Ammon's horn (tissue), 1 donor: ENCODE measurements around the gene SCML1.

Experiments
- DNase-seq: peaks from one replicate; pipeline ENCODE4 v3.0.0-alpha.2; 2016; ENCODE audit warnings: low spot score

The SCML1 gene, protein sequence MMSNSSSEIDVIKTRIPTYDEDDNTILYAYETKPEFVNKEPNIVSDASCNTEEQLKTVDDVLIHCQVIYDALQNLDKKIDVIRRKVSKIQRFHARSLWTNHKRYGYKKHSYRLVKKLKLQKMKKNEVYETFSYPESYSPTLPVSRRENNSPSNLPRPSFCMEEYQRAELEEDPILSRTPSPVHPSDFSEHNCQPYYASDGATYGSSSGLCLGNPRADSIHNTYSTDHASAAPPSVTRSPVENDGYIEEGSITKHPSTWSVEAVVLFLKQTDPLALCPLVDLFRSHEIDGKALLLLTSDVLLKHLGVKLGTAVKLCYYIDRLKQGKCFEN

DNA sequence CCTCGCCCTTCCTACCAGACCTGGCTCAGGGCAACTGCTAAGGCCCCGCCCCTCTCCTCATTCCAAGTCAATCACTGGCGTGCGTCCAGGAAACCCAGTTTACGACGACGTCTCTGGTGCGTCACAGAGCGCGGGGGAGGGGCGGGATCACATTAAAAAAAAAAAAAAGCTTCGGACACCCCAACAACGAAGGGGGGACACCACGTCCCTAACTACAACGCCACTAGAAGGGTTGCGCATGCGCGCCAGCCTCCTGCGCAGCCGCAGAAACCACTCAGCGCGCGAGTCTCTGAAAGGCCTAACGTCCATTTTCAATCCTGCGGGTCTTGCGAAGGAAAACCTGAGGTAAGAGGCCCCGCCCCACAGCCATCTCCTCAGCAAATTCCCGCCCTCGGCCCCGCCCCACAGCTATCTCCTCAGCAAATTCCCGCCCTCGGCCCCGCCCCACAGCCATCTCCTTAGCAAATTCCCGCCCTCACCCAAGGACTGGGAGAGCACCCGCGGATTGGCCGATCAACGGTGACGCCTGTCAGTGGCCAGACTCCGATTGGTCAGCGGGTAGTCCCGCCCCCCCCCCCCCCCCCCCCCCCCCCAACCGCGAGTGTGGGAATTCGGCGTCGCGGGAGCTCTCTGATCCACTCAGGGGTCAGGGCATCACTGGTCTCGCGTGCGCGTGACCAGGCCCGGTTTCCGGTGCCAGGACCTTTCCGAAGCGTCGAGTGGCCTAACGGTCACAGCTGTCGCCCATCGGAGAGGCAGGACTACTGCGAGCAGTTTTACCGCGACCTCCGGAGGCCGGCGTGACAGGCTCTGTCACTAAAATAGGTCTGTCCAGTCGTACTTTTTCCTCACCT lies at the start of gene SCML1:
Gene SCML1, plus strand, starts transcription at position 638 of the 854 bp plus-strand sequence. CDS start 6,694 bp downstream, outside the sequence.
- DNase-seq, result peak; percentile 95

DNA sequence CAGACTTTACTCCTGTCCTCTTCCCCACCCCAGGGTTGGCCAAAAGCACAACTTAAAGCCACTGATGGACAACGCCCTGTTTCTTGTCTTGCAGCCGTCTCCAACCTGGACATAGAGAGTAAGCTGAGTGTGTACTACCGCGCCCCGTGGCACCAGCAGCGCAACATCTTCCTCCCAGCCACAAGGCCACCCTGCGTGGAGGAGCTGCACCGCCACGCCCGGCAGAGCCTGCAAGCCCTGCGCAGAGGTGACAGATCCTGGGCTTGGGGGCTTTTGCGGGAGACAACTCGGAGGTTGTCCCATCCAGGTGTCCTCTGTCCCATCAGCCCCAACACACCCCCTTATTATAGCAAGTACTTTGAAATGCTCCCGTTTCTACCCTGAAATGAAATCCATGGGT lies 49.6 kb upstream of the SCML1 start:
- no peak for DNase-seq

DNA sequence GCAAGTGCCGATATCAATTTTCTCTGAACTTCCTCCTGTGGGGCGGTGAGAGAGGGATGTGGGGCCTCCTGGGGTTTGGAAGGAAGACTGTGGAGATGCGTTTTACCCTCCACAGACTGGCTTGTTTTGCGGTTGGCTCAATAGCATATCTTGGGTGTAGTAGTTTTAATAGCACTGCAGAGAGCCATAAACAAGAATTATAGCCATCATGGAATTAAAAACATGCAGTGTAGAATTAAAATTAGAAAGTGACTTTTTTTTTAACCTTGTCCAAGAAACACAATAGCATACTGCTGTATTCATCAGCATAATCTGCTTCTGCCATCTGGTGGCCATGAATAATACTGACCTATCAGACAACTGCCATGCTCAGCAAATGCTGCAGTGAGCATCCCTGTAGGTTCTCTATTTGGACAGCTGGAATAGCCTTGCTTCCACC lies 47.3 kb upstream of the SCML1 start:
- DNase-seq, result peak; percentile 81

DNA sequence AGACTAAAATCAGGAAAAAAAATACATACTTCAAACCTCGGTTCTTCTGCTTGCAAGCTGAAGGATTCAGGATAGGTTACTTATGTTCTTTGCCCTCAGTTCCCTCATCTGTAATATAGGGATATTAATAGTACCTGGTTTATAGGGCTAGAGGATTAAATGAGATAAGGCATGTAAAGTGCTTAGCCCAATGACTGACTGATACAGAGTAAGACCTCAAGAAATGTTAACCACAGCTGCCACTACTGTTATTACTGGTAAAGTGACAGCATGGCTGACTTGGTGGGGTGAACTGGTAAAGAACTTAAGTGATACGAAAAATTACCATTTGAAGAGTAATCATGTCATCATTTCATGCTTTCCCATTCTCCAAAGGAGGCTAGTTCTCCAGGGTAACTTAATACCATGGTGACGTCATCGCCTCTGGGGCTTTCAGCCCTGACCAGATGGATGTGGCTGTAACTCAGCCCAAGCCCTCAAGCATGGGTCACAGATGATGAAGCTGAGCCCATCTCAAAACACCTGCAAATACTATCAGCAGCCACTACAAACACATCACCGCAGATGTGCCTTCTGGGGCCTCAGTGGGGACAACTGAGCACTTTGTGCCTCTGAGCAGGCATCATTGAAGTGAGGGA lies 44.5 kb upstream of the SCML1 start:
- DNase-seq, result no peak

- peak; percentile 4 for DNase-seq
Measured at GRCh38 chrX:17697191-17697590, 40.1 kb upstream of the SCML1 start.

GRCh38 chrX:17700976-17701375 lies 36.3 kb upstream of the SCML1 start:
- DNase-seq, result no peak

GRCh38 chrX:17703201-17703600 lies 34.1 kb upstream of the SCML1 start:
- no peak for DNase-seq

DNA sequence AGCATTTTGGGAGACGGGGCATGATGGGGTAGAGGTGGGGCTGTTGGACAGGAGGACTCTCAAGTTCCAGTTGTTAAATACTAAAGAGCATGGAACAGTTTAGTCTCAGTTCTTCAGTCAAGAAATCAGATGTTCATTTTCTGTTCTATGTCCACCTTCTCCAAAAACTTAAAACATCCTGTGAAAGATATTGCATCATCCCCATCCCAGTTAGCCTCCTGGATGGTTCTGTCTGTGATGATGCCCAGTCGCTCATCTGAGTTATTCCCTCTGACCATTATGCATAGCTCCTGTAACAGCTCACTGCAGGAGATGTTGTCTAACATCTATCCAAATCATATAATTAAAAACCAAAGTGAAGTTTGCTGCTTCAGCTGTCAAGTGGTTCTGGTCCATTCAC lies 32.1 kb upstream of the SCML1 start:
- no peak for DNase-seq

- DNase-seq, result no peak
Measured at GRCh38 chrX:17706676-17707075, 30.6 kb upstream of the SCML1 start.

GRCh38 chrX:17707731-17708130 lies 29.6 kb upstream of the SCML1 start:
- no peak for DNase-seq

DNA sequence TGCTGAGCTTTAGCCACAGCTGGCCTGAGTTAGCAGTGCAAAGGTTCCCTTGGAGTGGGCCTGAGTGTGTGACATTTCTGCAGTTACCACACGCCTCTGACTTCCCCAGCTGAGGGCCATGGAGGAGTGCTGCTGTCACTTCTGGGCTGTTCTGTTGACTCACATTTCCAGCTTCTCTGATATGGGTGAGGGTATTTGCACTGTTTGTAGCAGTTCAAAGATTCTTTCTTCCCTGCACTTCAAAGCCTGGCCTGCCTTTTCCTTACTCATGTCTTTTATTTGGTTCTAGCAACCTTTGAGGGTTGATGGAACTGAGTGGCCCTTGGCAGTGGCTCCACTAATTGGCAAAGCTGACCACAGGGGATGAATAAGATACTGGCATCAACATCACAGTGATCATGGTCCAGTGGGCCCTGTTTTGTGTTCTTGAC lies 26.4 kb upstream of the SCML1 start:
- DNase-seq, result peak; percentile 22

DNA sequence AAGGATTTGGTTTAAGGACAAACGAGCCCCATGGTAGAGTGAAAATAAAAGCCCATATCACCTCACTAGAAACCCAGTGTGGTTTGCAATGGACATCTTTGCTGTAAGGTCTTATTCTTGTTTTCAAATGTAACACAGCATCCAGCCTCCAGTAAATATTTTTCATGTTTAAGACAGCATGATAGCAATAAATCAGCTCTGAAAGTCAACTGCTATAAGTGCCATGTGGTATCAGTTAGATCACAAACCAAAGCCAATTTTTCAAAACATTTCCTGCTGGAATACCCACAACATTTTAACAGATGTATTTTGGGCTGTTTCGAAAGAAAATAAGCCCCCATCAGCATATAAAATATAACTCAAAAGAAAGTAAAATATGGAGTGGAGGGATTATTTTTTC lies 24.0 kb upstream of the SCML1 start:
- no peak for DNase-seq

DNA sequence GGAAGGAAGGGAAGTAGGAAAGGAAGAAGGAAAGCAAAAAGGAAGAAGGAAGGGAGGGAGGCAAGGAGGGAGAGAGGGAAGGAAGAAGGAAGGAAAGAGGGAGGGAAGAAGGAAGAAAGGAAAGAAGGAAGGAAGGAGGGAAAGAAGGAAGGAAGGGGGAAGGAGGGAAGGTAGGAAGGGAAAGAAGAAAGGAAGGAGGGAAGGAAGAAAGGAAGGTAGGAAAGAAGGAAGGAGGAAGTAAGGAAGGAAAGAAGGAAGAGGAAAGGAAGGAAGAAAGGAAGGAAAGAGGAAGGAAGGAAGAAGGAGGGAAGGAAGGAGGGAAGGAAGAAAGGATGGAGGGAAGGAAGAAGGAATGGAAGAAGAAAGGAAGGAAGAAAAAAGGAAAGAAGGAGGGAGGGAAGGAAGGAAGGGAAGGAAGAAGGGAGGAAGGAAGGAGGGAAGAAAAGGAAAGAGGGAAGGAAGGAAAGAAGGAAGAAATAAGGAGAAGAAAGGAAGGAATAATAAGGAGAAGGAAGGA lies 18.6 kb upstream of the SCML1 start:
- DNase-seq, result no peak

GRCh38 chrX:17719711-17720110 lies 17.6 kb upstream of the SCML1 start:
- DNase-seq, result no peak

DNA sequence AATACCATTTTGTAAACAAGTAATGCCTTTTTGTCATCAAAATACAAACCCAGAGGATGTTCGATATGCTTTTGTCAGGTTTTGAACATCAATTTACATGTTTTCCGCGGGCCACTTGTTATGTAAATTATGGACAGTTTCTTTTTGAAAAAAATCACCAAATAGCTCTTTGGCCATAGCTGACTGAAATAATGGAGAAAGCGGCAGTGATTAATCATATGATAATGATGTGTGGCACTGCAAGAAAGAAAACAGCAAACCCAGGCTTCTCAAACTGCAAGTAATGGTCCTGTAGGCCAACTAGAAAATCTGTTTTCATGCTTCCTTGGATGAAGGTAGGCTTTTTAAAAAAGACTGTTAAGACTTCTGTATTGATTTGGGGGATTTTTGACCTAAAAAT lies 15.6 kb upstream of the SCML1 start:
- no peak for DNase-seq

- no peak for DNase-seq
Measured at GRCh38 chrX:17725181-17725580, 12.1 kb upstream of the SCML1 start.

DNA sequence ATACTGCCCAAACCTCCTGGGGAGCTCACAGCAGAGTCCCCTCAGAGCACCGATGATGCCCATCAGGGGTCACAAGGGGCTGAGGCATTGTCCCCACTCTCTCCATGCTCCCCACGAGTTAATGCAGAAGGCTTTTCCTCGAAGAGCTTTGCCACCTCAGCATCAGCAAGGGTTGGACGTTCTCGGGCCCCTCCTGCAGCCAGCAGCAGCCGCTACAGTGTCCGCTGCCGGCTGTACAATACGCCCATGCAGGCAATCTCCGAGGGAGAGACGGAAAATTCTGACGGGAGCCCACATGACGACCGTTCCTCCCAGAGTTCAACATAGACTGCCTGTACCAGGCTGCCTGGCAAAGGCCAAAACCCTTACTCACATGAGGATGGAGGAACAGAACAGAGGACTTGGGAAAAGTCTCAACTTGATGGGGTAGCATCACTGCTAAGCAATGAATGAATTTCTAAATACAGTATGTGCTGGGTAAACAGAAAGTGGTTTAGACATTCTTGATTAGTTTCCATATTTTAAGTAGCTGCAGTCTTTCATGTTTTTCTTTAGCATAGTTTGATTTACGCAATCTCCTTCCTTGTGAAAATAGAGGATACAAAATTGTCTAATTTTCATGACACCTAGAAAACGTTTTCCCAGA lies 5.0 kb upstream of the SCML1 start:
- no peak for DNase-seq

DNA sequence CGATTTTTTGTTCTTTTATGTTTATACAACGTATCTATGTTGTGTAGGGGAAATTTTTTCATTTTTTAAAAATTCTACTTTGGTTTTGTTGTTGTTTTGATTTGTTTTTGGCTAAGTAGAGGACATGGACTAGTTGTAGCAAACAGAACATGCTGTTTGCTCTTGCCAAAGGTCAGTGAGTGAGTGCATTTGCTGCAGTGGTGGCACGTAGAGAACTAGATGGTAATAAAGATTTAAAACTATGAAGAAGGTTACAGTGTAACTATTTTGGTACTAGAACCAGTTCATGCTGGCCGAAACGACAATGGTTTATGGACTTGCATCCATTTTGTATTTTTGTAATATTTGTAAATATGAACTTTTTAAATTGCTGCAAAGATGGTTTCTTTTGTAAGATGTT lies 1.9 kb upstream of the SCML1 start:
- DNase-seq, result no peak

GRCh38 chrX:17736478-17736855 lies 826 bp upstream of the SCML1 start:
- DNase-seq, result no peak

DNA sequence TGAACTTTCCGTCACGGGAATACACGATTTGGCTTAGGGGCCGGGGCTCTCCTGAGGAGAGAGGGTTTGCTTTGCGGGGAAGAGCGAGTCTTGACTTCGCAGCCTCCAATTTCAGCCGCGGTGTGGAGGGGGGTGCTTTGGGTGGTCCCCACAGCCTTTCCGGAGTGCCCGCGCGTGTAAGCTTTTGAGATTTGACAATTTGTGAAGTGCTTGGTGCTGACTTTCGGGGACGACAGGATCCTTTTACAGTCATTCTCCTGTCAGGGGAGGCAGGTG lies 355 bp downstream of the SCML1 start:
- no peak for DNase-seq

- DNase-seq, result peak; percentile 15
Measured at GRCh38 chrX:17737986-17738713, 857 bp downstream of the SCML1 start.
